Lower leg skin (tissue), 3 donors: ENCODE results near the gene KLHL6.

Experiments used
- CTCF ChIP-seq, 3 donors: fragments of 450-650 bp; IDR thresholded peaks; one replicate each; pipeline ENCODE4 v1.5.1; 2016; ENCODE audit warnings: antibody characterized with exemption in 3 of 3, mild to moderate bottlenecking in 3 of 3, moderate library complexity in 2 of 3
- POLR2A ChIP-seq, 2 donors: fragments of 450-650 bp; IDR thresholded peaks; one replicate each; pipeline ENCODE4 v1.6.1; 2016 to 2017; ENCODE audit warnings: antibody characterized with exemption in 2 of 2, mild to moderate bottlenecking in 1 of 2, moderate library complexity in 1 of 2

GRCh38 chr3:183449791-183450190 is 105.7 kb downstream of the KLHL6 start:
- no peak for TF ChIP-seq CTCF (IDR thresholded peaks at IDR 0.05)
- no peak for TF ChIP-seq POLR2A (IDR thresholded peaks at IDR 0.05)
